ENCODE data around the gene VRK2.

The VRK2 gene

GRCh38 chr2:58046585-58047372 lies at the start of gene VRK2:
VRK2 (plus strand) TSS chr2:58046806; CDS start chr2:58048832, 2,026 bp downstream.
- DNase-seq, result peak; percentile 78 to 82

- DNase-seq, result no peak
Observed at GRCh38 chr2:58006256-58006951, 40.2 kb upstream of the VRK2 start.

GRCh38 chr2:58006952-58007284 lies 39.7 kb upstream of the VRK2 start:
- no peak for DNase-seq

- DNase-seq, result no peak
Observed at GRCh38 chr2:58010599-58010998, 36.0 kb upstream of the VRK2 start.

- no peak for DNase-seq
Observed at GRCh38 chr2:58019229-58019628, 27.4 kb upstream of the VRK2 start.

- DNase-seq, result no peak
Observed at GRCh38 chr2:58025150-58025933, 21.3 kb upstream of the VRK2 start.

GRCh38 chr2:58027029-58027428 lies 19.6 kb upstream of the VRK2 start:
- no peak for DNase-seq

- no peak for DNase-seq
Observed at GRCh38 chr2:58030771-58031170, 15.8 kb upstream of the VRK2 start.

GRCh38 chr2:58032016-58032763 lies 14.4 kb upstream of the VRK2 start:
- DNase-seq, result no peak

- no peak for DNase-seq
Observed at GRCh38 chr2:58032764-58033080, 13.9 kb upstream of the VRK2 start.

- no peak for DNase-seq
Observed at GRCh38 chr2:58033530-58033929, 13.1 kb upstream of the VRK2 start.

- no peak for DNase-seq
Observed at GRCh38 chr2:58035352-58035751, 11.3 kb upstream of the VRK2 start.

GRCh38 chr2:58039170-58039611 lies 7.4 kb upstream of the VRK2 start:
- no peak for DNase-seq

- DNase-seq, result peak in 1 of 2 experiments; percentile 38
Observed at GRCh38 chr2:58042486-58042970, 4.1 kb upstream of the VRK2 start.

- no peak for DNase-seq
Observed at GRCh38 chr2:58044145-58044544, 2.5 kb upstream of the VRK2 start.

- DNase-seq, result no peak
Observed at GRCh38 chr2:58045580-58046334, 849 bp upstream of the VRK2 start.

GRCh38 chr2:58046335-58046584 lies 346 bp upstream of the VRK2 start:
- no peak for DNase-seq

- DNase-seq, result no peak
Observed at GRCh38 chr2:58047373-58047935, 848 bp downstream of the VRK2 start.

- no peak for DNase-seq
Observed at GRCh38 chr2:58047961-58048360, 1.4 kb downstream of the VRK2 start.

GRCh38 chr2:58051445-58051844 lies 4.8 kb downstream of the VRK2 start:
- no peak for DNase-seq

GRCh38 chr2:58052978-58053377 lies 6.4 kb downstream of the VRK2 start:
- no peak for DNase-seq

- DNase-seq, result no peak
Observed at GRCh38 chr2:58054264-58054663, 7.7 kb downstream of the VRK2 start.

Measured in stimulated activated CD4-positive, alpha-beta T cell treated with anti-CD3 and anti-CD28 coated beads, Interleukin-4, amount 100 ng/mL, for 4 hours (primary cell).